HL-60 (cell line): ENCODE data around the gene VPS26A.

Experiments used
- DNase-seq, 2 experiments: peaks; one replicate each; pipeline ENCODE4 v3.0.0-alpha.2; 2010 to 2020; ENCODE audit warnings: low read depth in 1 of 2, low spot score in 1 of 2
- H3K27ac ChIP-seq: fragments of 250-450 bp; sonication (Bioruptor Pico); replicated peaks from 2 replicates; pipeline ENCODE4 v1.5.1; 2020; ENCODE audit warnings: mild to moderate bottlenecking, moderate library complexity
- H3K27me3 ChIP-seq: fragments of 250-450 bp; sonication (Bioruptor Pico); 2 replicates; pipeline ENCODE4 v1.5.1; 2021; ENCODE audit warnings: mild to moderate bottlenecking, moderate library complexity; ENCODE audit not compliant: insufficient read depth, poor library complexity, severe bottlenecking
- H3K4me3 ChIP-seq: replicated peaks from 2 replicates; pipeline ENCODE4 v1.5.1; 2011; ENCODE audit warnings: mild to moderate bottlenecking, control low read depth, low read length; ENCODE audit not compliant: insufficient read depth
- CTCF ChIP-seq: IDR thresholded peaks from one replicate; pipeline ENCODE4 v1.5.1; 2011; ENCODE audit warnings: low read length, control low read depth, inconsistent platforms; ENCODE audit not compliant: insufficient read depth
- GABPA ChIP-seq: IDR thresholded peaks from 2 replicates; pipeline ENCODE4 v1.6.1; 2012; ENCODE audit warnings: low read depth
- POLR2AphosphoS5 ChIP-seq: IDR thresholded peaks from 2 replicates; pipeline ENCODE4 v1.6.1; 2012; ENCODE audit warnings: low read depth
- REST ChIP-seq: IDR thresholded peaks from 2 replicates; pipeline ENCODE4 v1.6.1; 2012; ENCODE audit warnings: low read depth; ENCODE audit not compliant: insufficient replicate concordance
- SPI1 ChIP-seq: IDR thresholded peaks from 2 replicates; pipeline ENCODE4 v1.6.1; 2012; ENCODE audit warnings: low read depth, mild to moderate bottlenecking, borderline replicate concordance

VPS26A gene

GRCh38 chr10:69186524-69186923, 62.5 kb downstream of the VPS26A start:
- no peak for DNase-seq
- no peak overlapping the region for H3K4me3 ChIP-seq
- no peaks in the 10 kb centered on the region for H3K27me3 ChIP-seq
- no peak overlapping the region for H3K27ac ChIP-seq
- TF ChIP-seq SPI1: no peak
- TF ChIP-seq GABPA: no peak
- TF ChIP-seq REST: no peak
- no peak for TF ChIP-seq CTCF
- TF ChIP-seq POLR2AphosphoS5: no peak

GRCh38 chr10:69201045-69201444, 77.1 kb downstream of the VPS26A start:
- no peak for TF ChIP-seq GABPA
- no peak for TF ChIP-seq CTCF
- TF ChIP-seq POLR2AphosphoS5: no peak
- TF ChIP-seq REST: no peak
- no peak for TF ChIP-seq SPI1
- no peak overlapping the region for H3K4me3 ChIP-seq
- no peak overlapping the region for H3K27ac ChIP-seq
- H3K27me3 ChIP-seq: no peaks in the 10 kb centered on the region
- DNase-seq: no peak

DNA sequence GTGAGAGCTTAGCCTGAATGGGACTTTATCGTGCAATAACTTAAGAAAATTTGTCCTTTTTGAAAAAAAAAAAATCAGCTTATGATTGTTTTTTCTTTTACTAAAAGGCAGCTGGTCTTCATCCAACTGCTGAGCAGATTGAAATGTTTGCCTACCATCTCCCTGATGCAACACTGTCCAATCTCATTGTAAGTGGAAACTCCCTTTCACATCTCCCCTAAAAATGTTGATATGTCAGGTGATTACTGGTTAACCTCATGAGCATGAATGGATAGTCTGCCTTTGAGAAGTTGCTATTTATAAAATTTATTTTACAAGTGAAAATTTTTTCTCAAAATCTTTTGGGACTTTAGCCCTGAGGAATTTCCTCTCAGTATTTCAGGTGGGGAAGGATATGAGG, 78.4 kb downstream of the VPS26A start:
- DNase-seq: no peak
- H3K4me3 ChIP-seq: no peak overlapping the region
- H3K27ac ChIP-seq: no peak overlapping the region
- no peaks in the 10 kb centered on the region for H3K27me3 ChIP-seq
- TF ChIP-seq POLR2AphosphoS5 (no peak), CTCF (no peak), GABPA (no peak), REST (no peak), SPI1 (no peak)
